ENCODE measurements around the gene NOP53. TPM values are rescaled to one million over a fixed set of nuclear protein-coding genes. Genes with fewer than 3 reads are reported as not detected.

The NOP53 gene
- total and polyA plus RNA-seq, 12 donors, result 131 to 256 (median 188) TPM

GRCh38 chr19:47755065-47755761 is 9.9 kb downstream of the NOP53 start:
- no peaks in the 10 kb centered on the region for H3K27me3 ChIP-seq
- TF ChIP-seq, protein P1, sequence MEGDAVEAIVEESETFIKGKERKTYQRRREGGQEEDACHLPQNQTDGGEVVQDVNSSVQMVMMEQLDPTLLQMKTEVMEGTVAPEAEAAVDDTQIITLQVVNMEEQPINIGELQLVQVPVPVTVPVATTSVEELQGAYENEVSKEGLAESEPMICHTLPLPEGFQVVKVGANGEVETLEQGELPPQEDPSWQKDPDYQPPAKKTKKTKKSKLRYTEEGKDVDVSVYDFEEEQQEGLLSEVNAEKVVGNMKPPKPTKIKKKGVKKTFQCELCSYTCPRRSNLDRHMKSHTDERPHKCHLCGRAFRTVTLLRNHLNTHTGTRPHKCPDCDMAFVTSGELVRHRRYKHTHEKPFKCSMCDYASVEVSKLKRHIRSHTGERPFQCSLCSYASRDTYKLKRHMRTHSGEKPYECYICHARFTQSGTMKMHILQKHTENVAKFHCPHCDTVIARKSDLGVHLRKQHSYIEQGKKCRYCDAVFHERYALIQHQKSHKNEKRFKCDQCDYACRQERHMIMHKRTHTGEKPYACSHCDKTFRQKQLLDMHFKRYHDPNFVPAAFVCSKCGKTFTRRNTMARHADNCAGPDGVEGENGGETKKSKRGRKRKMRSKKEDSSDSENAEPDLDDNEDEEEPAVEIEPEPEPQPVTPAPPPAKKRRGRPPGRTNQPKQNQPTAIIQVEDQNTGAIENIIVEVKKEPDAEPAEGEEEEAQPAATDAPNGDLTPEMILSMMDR (IDR thresholded peaks at IDR 0.05), result no peak
- no peak overlapping the region for H3K27ac ChIP-seq
- WGBS, 2 donors, result 91 to 93% methylated on average over 33 to 36 of the region's 36 CpGs
- DNase-seq, result no peak
- H3K4me3 ChIP-seq, result no peak overlapping the region
- no peaks in the 10 kb centered on the region for H3K4me1 ChIP-seq
- intact Hi-C loops (cut with DNase I), result no loop called here
- ATAC-seq, result no peak
- peaks cover 12 to 100% (median 84%) of the 10 kb centered on the region in 9 donors for H3K36me3 ChIP-seq
- peaks cover 0 to 7% (median 0%) of the 10 kb centered on the region in 11 donors for H3K9me3 ChIP-seq

DNA sequence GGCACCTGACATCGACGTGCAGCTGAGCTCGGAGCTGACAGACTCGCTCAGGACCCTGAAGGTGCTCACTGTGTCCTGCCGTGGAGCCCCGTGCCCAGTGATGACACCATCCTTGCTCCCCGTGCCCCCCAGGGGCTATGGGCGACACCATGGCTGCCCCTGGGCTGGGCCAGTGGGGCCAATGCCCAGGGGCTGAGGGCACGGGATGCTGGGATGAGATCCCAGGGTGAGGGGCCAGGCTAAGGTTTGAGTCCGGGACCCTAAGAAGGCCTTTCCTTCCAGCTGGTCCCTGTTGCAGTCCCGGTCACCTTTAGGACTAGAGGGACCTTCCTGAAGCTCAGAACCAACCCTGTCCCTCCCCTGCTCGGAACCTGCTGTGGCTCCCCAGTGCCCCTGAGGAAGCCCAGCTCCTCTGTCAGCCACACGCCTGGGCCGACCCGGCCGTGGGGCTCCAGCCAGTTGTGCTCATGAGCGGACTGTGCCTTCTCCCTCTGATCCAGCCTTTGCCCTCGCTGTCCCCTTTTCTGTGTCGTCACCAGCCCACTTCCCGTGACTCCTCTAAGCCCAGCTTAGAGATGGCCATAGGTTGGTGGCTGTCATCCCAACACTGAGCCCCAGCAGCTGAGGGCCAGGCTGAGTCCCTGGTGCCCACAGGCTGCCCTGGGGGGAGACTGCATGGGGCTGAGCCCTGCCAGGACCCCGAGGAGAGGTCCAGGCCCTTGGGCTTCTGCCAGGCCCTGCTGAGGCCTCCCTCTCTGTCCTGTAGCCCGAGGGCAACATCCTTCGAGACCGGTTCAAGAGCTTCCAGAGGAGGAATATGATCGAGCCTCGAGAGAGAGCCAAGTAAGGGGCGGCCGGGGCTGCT is 10.6 kb downstream of the NOP53 start:
- Histone ChIP-seq H3K4me1 (no peaks in the 10 kb centered on the region), H3K27ac (no peak overlapping the region), H3K36me3 (peaks cover 12 to 97% (median 76%) of the 10 kb centered on the region in 9 donors), H3K27me3 (no peaks in the 10 kb centered on the region), H3K9me3 (peaks cover 0 to 7% (median 0%) of the 10 kb centered on the region in 11 donors), H3K4me3 (no peak overlapping the region)
- ATAC-seq (peak in 2 of 8 donors; percentile 10 to 29), DNase-seq (no peak)
- TF ChIP-seq, protein P1 (IDR thresholded peaks at IDR 0.05), result no peak
- 91 to 94% methylated on average over 28 of the region's 28 CpGs for WGBS, 2 donors
- intact Hi-C loops (cut with DNase I), result no loop called here

DNA sequence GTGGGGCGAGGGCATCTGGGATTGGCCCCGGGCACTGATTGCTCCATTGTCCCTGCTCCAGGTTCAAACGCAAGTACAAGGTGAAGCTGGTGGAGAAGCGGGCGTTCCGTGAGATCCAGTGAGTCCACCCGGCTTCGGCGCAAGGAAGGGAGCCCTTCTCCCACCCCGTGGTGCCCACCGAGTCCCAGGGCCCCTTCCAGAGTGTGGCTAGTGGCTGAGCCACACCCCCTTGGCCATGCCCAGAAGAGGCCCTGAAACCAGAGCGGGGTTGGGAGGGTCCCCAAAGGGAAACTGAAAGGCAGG is 11.2 kb downstream of the NOP53 start:
- TF ChIP-seq, protein P1 (IDR thresholded peaks at IDR 0.05), result no peak
- peaks cover 0 to 7% (median 0%) of the 10 kb centered on the region in 11 donors for H3K9me3 ChIP-seq
- H3K27ac ChIP-seq, result no peak overlapping the region
- intact Hi-C loops (cut with DNase I), result no loop called here
- no peaks in the 10 kb centered on the region for H3K27me3 ChIP-seq
- no peak overlapping the region for H3K4me3 ChIP-seq
- WGBS, 2 donors, result 94% methylated on average over 12 of the region's 12 CpGs
- peaks cover 12 to 91% (median 70%) of the 10 kb centered on the region in 9 donors for H3K36me3 ChIP-seq
- ATAC-seq (peak in 4 of 8 donors; percentile 9 to 23 (median 14)), DNase-seq (no peak)
- no peaks in the 10 kb centered on the region for H3K4me1 ChIP-seq

DNA sequence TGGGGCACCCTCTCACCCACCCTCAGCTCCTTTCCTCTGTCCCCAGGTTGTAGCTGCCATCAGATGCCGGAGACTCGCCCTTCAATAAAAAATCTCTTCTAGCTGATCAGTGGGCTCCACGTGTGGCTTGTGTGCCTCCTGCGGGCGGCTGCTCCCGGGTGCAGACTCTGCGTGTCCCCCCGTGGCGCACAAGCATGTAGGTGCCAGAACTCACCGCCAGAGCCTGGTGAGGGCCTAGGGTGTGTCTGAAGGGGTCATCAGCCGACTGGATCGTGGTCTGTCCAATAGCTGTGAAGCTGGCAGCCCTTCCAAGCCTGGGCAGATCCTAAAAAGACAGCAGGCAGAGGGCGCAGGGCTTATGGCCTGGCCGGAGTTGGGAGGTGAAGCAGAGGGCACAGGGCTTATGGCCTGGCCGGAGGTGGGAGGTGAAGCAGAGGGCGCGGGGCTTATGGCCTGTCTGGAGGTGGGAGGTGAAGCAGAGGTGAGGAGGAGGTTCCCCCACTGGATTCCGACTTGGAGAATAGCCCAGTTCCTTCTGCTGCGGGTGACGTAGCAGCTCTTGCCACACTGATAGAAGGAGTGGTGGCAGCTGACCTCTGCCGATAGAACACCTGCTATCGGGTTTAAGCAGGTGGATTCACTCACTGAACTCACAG is 11.7 kb downstream of the NOP53 start:
- Histone ChIP-seq H3K27me3 (no peaks in the 10 kb centered on the region), H3K4me1 (no peaks in the 10 kb centered on the region), H3K9me3 (peaks cover 0 to 7% (median 0%) of the 10 kb centered on the region in 11 donors), H3K27ac (no peak overlapping the region), H3K4me3 (no peak overlapping the region), H3K36me3 (peaks cover 12 to 86% (median 67%) of the 10 kb centered on the region in 9 donors)
- ATAC-seq (peak; percentile 13 to 59 (median 28)), DNase-seq (no peak)
- intact Hi-C loops (cut with DNase I), result no loop called here
- TF ChIP-seq, protein P1 (IDR thresholded peaks at IDR 0.05), result no peak
- 77 to 85% methylated on average over 21 to 22 of the region's 22 CpGs for WGBS, 2 donors
